Spleen (tissue), 11 donors: ENCODE data around the gene SPATA25. TPM values are rescaled to one million over a fixed set of nuclear protein-coding genes. Genes with fewer than 3 reads are reported as not detected.

Source experiments
- DNase-seq: peaks from one replicate; pipeline ENCODE4 v3.0.0-alpha.2; 2020
- H3K27ac ChIP-seq, 8 donors: fragments of 200-600 bp; sonication (generic) in 7 of 8; 1 replicate in 4 of 8; 2 replicates in 4 of 8; pipeline versions ENCODE4 v1.5.0 to v1.8.0; 2016 to 2021; ENCODE audit warnings: inconsistent platforms in 4 of 8, mild to moderate bottlenecking in 4 of 8, moderate library complexity in 1 of 8
- H3K27me3 ChIP-seq, 7 donors: fragments of 200-600 bp; sonication (generic) in 6 of 7; replicated peaks in 1 of 7; 1 replicate in 4 of 7; 2 replicates in 3 of 7; pipeline versions ENCODE4 v1.5.0 to v1.8.0; 2016 to 2021; ENCODE audit warnings: inconsistent platforms in 3 of 7, mild to moderate bottlenecking in 1 of 7
- H3K36me3 ChIP-seq, 6 donors: fragments of 200-600 bp; sonication (generic) in 5 of 6; 1 replicate in 4 of 6; 2 replicates in 2 of 6; pipeline versions ENCODE4 v1.5.0 to v1.8.0; 2016 to 2021; ENCODE audit warnings: inconsistent platforms in 2 of 6
- H3K4me1 ChIP-seq, 6 donors: fragments of 200-600 bp; sonication (generic) in 5 of 6; 1 replicate in 3 of 6; 2 replicates in 3 of 6; pipeline versions ENCODE4 v1.5.0 to v1.8.0; 2016 to 2021; ENCODE audit warnings: inconsistent platforms in 3 of 6
- H3K4me3 ChIP-seq, 8 donors: fragments of 200-600 bp; sonication (generic) in 7 of 8; 1 replicate in 4 of 8; 2 replicates in 4 of 8; pipeline versions ENCODE4 v1.5.0 to v1.8.0; 2016 to 2021; ENCODE audit warnings: inconsistent platforms in 4 of 8, mild to moderate bottlenecking in 4 of 8, moderate library complexity in 2 of 8
- H3K9me3 ChIP-seq, 8 donors: fragments of 200-600 bp; sonication (generic) in 7 of 8; 1 replicate in 4 of 8; 2 replicates in 4 of 8; pipeline versions ENCODE4 v1.5.0 to v1.8.0; 2016 to 2021; ENCODE audit warnings: inconsistent platforms in 4 of 8
- POLR2A ChIP-seq, 3 donors: fragments of 450-650 bp; IDR thresholded peaks; one replicate each; pipeline ENCODE4 v1.5.1; 2017; ENCODE audit warnings: antibody characterized with exemption in 3 of 3, mild to moderate bottlenecking in 1 of 3
- POLR2AphosphoS5 ChIP-seq, 3 donors: sonication (generic); formaldehyde crosslinking; IDR thresholded peaks; one replicate each; pipeline ENCODE4 v1.5.1; 2017; ENCODE audit warnings: antibody characterized with exemption in 3 of 3
- WGBS, 5 donors: extraction: QIAGEN DNeasy Blood & Tissue Kit in 3 of 5; methylation state at CpG; one replicate each; pipeline versions ENCODE4 v1.1.5 to v1.1.7; 2013 to 2018; 5-methylcytosine and 5-hydroxymethylcytosine counted together
- intact Hi-C: fragments of 100-400 bp; cut with DNase I; formaldehyde crosslinking; loops from one replicate; pipeline ENCODE4 v1.15.0; 2023; ENCODE audit warnings: low total_unique reads
- polyA plus RNA-seq, 3 donors: library from polyadenylated mRNA; stranded (reverse); fragments of 200-250 nt; gene quantifications; one replicate each; pipeline ENCODE4 v1.2.1, GENCODE V29; 2013
- total RNA-seq, 7 donors: library from RNA; depleted of rRNA in 3 of 7; stranded (reverse); fragments of >200 nt in 3 of 7; fragmentation: NEBNext Ultra II Directional in 4 of 7; extraction: Animal tissue kit (Norgen Biotek cat#: 25700) in 4 of 7; gene quantifications; one replicate each; pipeline versions ENCODE4 v1.1.0 to v1.2.1, GENCODE V29; 2016 to 2021
- TF ChIP-seq, protein P1 (sequence below), 11 experiments: fragments of 200-600 bp in 7 of 11; fragments of 450-650 bp in 4 of 11; sonication (generic) in 4 of 11; IDR thresholded peaks in 8 of 11; conservative IDR thresholded peaks in 3 of 11; 1 replicate in 7 of 11; 2 replicates in 4 of 11; pipeline versions ENCODE4 v1.4.0 to v1.8.0; 2016 to 2021; ENCODE audit warnings: antibody characterized with exemption in 11 of 11, inconsistent platforms in 4 of 11, mild to moderate bottlenecking in 1 of 11
- donor health status: healthy with polysubstance abuse.
- donor health status: DM: no; HTN: no; CAD: no; lungs with moderate emphysema.
- donor health status: DM: no; HTN: no; CAD: no.
- donor health status: Bipolar disorder and iron deficiency.
- donor health status: healthy.
- donor health status: DM: no; HTN: no; CAD: no.
- donor health status: DM: yes; HTN: yes; CAD: no.

SPATA25 gene
- total and polyA plus RNA-seq, 10 donors = 0.41 to 11.5 (median 3.0) TPM

- no peaks in the 10 kb centered on the region for H3K9me3 ChIP-seq
Measured at GRCh38 chr20:45909817-45910669, 22.6 kb upstream of the SPATA25 start.

GRCh38 chr20:45909336-45909808, 21.9 kb upstream of the SPATA25 start:
- H3K9me3 ChIP-seq = no peaks in the 10 kb centered on the region
- peak overlapping the region in 3 of 8 donors; percentile 16 to 86 (median 79) for H3K27ac ChIP-seq
- intact Hi-C loops = no loop called here

More at GRCh38 chr20:45909817-45910669, 22.6 kb upstream of the SPATA25 start:
- intact Hi-C loops = no loop called here
- peaks cover 14 to 54% (median 34%) of the 10 kb centered on the region in 6 donors for H3K4me1 ChIP-seq
- H3K27ac ChIP-seq = peak overlapping the region in 5 of 8 donors; percentile 16 to 86 (median 51)
- no peak for DNase-seq
- peaks cover 0 to 31% (median 5%) of the 10 kb centered on the region in 7 donors for H3K27me3 ChIP-seq
- peak overlapping the region in 4 of 8 donors; percentile 45 to 78 (median 48) for H3K4me3 ChIP-seq
- peaks cover 0 to 4% (median 0%) of the 10 kb centered on the region in 6 donors for H3K36me3 ChIP-seq
- TF ChIP-seq POLR2AphosphoS5 (IDR thresholded peaks at IDR 0.05) (no peak), POLR2A (IDR thresholded peaks at IDR 0.05) (no peak)
- TF ChIP-seq, protein P1, sequence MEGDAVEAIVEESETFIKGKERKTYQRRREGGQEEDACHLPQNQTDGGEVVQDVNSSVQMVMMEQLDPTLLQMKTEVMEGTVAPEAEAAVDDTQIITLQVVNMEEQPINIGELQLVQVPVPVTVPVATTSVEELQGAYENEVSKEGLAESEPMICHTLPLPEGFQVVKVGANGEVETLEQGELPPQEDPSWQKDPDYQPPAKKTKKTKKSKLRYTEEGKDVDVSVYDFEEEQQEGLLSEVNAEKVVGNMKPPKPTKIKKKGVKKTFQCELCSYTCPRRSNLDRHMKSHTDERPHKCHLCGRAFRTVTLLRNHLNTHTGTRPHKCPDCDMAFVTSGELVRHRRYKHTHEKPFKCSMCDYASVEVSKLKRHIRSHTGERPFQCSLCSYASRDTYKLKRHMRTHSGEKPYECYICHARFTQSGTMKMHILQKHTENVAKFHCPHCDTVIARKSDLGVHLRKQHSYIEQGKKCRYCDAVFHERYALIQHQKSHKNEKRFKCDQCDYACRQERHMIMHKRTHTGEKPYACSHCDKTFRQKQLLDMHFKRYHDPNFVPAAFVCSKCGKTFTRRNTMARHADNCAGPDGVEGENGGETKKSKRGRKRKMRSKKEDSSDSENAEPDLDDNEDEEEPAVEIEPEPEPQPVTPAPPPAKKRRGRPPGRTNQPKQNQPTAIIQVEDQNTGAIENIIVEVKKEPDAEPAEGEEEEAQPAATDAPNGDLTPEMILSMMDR (IDR thresholded peaks at IDR 0.05 in 8 of 11, conservative IDR thresholded peaks at IDR 0.05 in 3 of 11) = no peak
- WGBS, 5 donors = 75 to 80% (median 77%) methylated on average over 21 to 22 of the region's 22 CpGs

GRCh38 chr20:45908084-45908483, 20.7 kb upstream of the SPATA25 start:
- H3K9me3 ChIP-seq = no peaks in the 10 kb centered on the region
- H3K27ac ChIP-seq = no peak overlapping the region
- H3K36me3 ChIP-seq = peaks cover 0 to 7% (median 0%) of the 10 kb centered on the region in 6 donors
- peaks cover 0 to 19% (median 5%) of the 10 kb centered on the region in 7 donors for H3K27me3 ChIP-seq
- H3K4me1 ChIP-seq = peaks cover 14 to 36% (median 32%) of the 10 kb centered on the region in 6 donors
- H3K4me3 ChIP-seq = no peak overlapping the region
- WGBS, 5 donors = 87 to 94% (median 93%) methylated on average over 2 of the region's 2 CpGs
- TF ChIP-seq POLR2AphosphoS5 (IDR thresholded peaks at IDR 0.05) (no peak), POLR2A (IDR thresholded peaks at IDR 0.05) (no peak)
- TF ChIP-seq, protein P1 (IDR thresholded peaks at IDR 0.05 in 8 of 11, conservative IDR thresholded peaks at IDR 0.05 in 3 of 11) = no peak
- DNase-seq = no peak
- intact Hi-C loops = no loop called here

More at GRCh38 chr20:45909336-45909808, 21.9 kb upstream of the SPATA25 start:
- 83 to 94% (median 85%) methylated on average over 10 to 12 of the region's 12 CpGs for WGBS, 5 donors
- Histone ChIP-seq H3K4me3 (peak overlapping the region in 1 of 8 donors; percentile 78), H3K36me3 (peaks cover 0 to 7% (median 0%) of the 10 kb centered on the region in 6 donors), H3K27me3 (peaks cover 0 to 30% (median 5%) of the 10 kb centered on the region in 7 donors), H3K4me1 (peaks cover 14 to 48% (median 34%) of the 10 kb centered on the region in 6 donors)
- TF ChIP-seq POLR2AphosphoS5 (IDR thresholded peaks at IDR 0.05) = no peak
- TF ChIP-seq, protein P1 (IDR thresholded peaks at IDR 0.05 in 8 of 11, conservative IDR thresholded peaks at IDR 0.05 in 3 of 11) = no peak
- TF ChIP-seq POLR2A (IDR thresholded peaks at IDR 0.05) = no peak
- no peak for DNase-seq
